Retinal pigment epithelial cell (primary cell): ENCODE results near the gene FBXL20.

Source experiments
- DNase-seq: peaks from one replicate; pipeline ENCODE4 v3.0.0-alpha.2; 2010; ENCODE audit warnings: low read depth
- H3K4me3 ChIP-seq: 2 replicates; pipeline ENCODE4 v1.5.1; 2011; ENCODE audit warnings: mild to moderate bottlenecking, low read length, control low read depth, moderate library complexity
- TF ChIP-seq, protein P1 (sequence below): conservative IDR thresholded peaks from 2 replicates; pipeline ENCODE4 v1.5.1; 2011; ENCODE audit warnings: low read depth, low read length, control low read depth, inconsistent platforms

The FBXL20 gene

DNA sequence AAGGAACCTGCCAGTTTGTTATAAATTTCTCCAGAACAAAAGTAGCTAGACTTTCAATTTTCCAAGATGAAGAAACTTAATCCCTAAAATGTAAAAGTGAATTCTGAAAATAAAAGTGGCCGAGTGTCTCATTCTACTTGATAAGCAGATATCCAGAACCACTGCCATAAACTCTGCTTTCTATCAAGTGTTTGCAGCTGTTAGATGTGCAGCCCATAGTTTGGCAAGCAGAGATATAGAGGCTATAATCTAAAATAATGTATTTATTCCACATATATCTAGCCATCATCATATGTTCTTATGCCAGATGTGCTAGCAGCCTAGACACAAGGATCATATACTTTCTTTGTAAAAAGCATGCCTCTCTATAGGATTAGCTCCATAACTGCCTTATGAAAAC, 14.7 kb upstream of the FBXL20 start:
- DNase-seq, result no peak
- H3K4me3 ChIP-seq, result no peak overlapping the region
- TF ChIP-seq, protein P1, sequence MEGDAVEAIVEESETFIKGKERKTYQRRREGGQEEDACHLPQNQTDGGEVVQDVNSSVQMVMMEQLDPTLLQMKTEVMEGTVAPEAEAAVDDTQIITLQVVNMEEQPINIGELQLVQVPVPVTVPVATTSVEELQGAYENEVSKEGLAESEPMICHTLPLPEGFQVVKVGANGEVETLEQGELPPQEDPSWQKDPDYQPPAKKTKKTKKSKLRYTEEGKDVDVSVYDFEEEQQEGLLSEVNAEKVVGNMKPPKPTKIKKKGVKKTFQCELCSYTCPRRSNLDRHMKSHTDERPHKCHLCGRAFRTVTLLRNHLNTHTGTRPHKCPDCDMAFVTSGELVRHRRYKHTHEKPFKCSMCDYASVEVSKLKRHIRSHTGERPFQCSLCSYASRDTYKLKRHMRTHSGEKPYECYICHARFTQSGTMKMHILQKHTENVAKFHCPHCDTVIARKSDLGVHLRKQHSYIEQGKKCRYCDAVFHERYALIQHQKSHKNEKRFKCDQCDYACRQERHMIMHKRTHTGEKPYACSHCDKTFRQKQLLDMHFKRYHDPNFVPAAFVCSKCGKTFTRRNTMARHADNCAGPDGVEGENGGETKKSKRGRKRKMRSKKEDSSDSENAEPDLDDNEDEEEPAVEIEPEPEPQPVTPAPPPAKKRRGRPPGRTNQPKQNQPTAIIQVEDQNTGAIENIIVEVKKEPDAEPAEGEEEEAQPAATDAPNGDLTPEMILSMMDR, result no peak

DNA sequence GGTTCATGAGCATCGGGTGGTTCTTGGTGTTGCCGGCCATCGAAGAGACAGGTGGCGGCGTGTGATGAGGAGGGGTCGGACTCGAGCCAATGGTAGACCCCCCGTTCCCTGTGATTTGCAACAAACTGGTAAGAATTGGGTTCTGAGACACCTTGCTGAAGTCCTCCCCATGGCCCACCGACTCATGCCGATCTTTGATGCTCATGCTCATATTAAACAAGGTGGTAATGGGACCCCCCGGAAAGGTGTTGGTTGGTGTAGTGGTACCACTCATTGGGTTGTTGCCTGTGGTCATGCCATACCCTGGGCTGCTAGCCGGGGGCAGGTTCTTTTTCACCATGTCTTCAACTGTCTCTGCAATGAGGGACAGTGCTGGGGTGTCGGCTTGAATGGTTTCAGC, 8.9 kb upstream of the FBXL20 start:
- DNase-seq, result no peak
- TF ChIP-seq, protein P1, result no peak

DNA sequence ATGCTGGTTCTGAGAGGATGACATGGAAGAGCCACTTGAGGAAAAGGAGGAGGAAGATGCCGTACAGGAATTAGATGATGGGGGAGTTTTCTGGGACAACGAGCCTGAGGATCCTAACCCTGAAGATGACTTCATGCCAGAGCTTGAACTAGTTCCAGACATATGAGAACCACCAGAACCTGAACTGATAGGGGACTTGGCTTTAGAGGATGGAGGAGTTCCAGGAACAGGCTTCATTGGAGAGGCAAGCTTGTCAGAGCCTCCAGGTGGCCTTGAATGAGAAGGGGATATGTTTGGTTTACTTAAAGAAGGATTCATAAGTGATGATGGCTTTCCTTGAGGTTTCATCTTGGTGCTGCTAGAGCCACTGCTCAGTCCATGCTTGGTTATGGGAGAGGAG, 6.9 kb upstream of the FBXL20 start:
- DNase-seq, result no peak
- TF ChIP-seq, protein P1, result no peak
- no peak overlapping the region for H3K4me3 ChIP-seq

More for the DNA sequence above, 8.9 kb upstream of the FBXL20 start:
- no peak overlapping the region for H3K4me3 ChIP-seq

DNA sequence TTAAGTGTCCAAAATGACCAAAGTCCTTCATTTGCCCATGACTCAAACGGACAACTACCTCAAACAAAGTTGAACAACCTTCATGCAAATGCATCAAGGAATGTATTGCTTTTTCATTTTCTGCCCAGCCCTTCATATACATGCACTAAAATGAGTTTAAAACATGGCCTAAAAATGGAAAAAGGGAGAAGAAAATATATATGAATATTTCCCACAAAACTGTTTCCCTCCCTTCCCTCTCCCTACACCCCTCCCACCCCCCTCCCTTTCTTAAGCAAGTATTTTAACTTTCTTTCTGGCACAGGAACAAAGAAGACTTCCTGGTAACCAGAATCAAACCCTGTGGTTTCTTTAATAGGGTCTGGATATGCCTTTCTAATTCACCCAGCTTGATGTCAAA, 5.5 kb upstream of the FBXL20 start:
- H3K4me3 ChIP-seq, result no peak overlapping the region
- DNase-seq, result no peak
- TF ChIP-seq, protein P1, result no peak

DNA sequence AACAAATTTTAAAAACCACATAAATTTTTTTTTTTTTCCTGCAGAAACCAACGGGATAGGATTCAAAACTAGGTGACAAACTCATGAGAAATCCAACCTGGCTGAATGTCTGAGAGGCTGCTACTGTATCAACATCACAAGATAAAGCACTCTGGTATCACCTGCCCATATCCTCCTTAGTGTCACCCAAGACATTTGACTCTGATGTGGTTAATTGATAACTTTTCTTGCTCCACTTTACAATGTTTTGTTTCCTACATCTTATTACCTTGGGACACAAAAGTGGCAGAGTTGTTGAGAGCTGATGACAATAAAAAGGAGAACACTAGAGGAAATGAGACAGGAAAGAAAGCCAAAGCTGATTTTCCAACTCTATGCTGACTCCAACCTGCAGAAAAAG, 4.0 kb upstream of the FBXL20 start:
- no peak overlapping the region for H3K4me3 ChIP-seq
- no peak for DNase-seq
- TF ChIP-seq, protein P1, result no peak

DNA sequence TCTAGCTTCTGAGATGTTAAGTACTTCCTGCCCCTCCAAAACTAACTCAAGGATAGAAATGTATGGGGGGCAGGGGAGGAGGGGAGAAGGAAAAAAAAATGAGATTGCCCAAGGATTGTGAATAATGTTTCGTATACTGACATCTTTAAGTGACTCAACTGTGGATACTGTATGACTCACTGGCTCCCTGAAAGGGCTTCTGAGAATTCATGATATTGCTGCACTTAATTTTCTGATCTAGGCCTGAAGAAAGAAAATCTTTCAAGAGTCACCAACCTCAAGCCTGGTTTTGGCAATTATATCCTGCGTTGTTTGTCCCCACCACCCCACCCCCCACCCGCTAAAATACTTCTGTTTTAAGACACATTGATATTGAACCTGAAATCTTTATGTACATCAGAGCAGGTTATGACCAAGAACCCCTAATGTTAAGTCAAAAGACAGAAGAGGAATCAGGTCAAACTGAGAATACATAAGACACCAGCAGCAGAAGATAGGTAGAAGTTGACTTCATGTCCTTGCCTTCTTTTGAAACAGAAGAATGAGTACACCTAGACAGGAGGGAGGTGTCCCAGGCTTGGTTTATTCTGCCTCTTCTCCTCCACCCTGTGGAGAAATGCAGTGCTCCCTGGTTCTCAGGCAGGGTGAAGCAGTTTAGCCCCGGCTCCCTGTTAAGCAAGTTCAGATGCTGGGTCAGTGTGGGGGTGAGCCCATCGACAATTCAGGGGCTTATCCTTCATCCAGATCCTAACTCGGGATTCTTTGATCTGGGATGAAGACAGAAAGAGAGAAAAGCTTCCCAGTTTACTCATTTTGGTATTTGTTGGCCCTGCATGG, 3.3 kb upstream of the FBXL20 start:
- DNase-seq, result peak; percentile 32
- TF ChIP-seq, protein P1, result no peak
- no peak overlapping the region for H3K4me3 ChIP-seq
